ENCODE measurements around the gene DRG2. TPM values are rescaled to one million over a fixed set of nuclear protein-coding genes. Genes with fewer than 3 reads are reported as not detected.

The DRG2 gene
- polyA plus RNA-seq, 1 of the 3 experiments (the other 2 are of a cell fraction) = 39.9 TPM

GRCh38 chr17:18079543-18079942, 8.2 kb upstream of the DRG2 start:
- DNase-seq = no peak
- POLR2A ChIA-PET = no interaction called here
- no peak overlapping the region for H3K4me2 ChIP-seq

More at GRCh38 chr17:18079543-18079942, 8.2 kb upstream of the DRG2 start:
- H3K4me1 ChIP-seq (ENCODE audit: control insufficient read depth in 1 of 2, insufficient read depth in 2 of 2, low read depth in 1 of 2, low read length in 1 of 2) = peaks cover 0 to 1% of the 10 kb centered on the region in 2 experiments; a peak in 1 of 4 replicates
- no peaks in the 10 kb centered on the region for H3K36me3 ChIP-seq (replicated peaks in 1 of 2; ENCODE audit: control insufficient read depth in 1 of 2, insufficient read depth in 2 of 2, low read length in 1 of 2)
- whole genome bisulfite sequencing (ENCODE audit: low lambda C conversion rate) = 68% methylated on average over 4 of the region's 4 CpGs
- H3F3A ChIP-seq (replicated peaks; ENCODE audit: insufficient read depth) = no peaks in the 10 kb centered on the region
- H3K4me3 ChIP-seq (ENCODE audit: low read depth in 2 of 2, low read length in 1 of 2) = no peak overlapping the region
- TF ChIP-seq CHD2 (IDR thresholded peaks at IDR 0.05; ENCODE audit: low read length, partially characterized antibody) (no peak), EZH2phosphoT487 (IDR thresholded peaks at IDR 0.05; ENCODE audit: borderline replicate concordance, low read depth) (no peak), RCOR1 (IDR thresholded peaks at IDR 0.05; ENCODE audit: low read length) (no peak), IRF3 (IDR thresholded peaks at IDR 0.05; ENCODE audit: low read depth, low read length) (no peak), USF2 (IDR thresholded peaks at IDR 0.05; ENCODE audit: borderline replicate concordance, low read depth, low read length) (no peak), GATA2 (CRISPR knock-in tag; IDR thresholded peaks at IDR 0.05) (no peak), ELF1 (IDR thresholded peaks at IDR 0.05) (no peak), ZBTB33 (IDR thresholded peaks at IDR 0.05; ENCODE audit: borderline replicate concordance, low read depth) (no peak), FOXJ3 (CRISPR knock-in tag; IDR thresholded peaks at IDR 0.05) (no peak), FOXM1 (IDR thresholded peaks at IDR 0.05; ENCODE audit: low read depth) (no peak), TAF1 (IDR thresholded peaks at IDR 0.05; ENCODE audit: borderline replicate concordance, low read depth, low read length) (no peak), NFIC (IDR thresholded peaks at IDR 0.05; ENCODE audit: borderline replicate concordance) (no peak), JUND (IDR thresholded peaks at IDR 0.05) (no peak), TCF12 (IDR thresholded peaks at IDR 0.05) (no peak), RAD21 (IDR thresholded peaks at IDR 0.05; ENCODE audit: low read length) (no peak), EP300 (IDR thresholded peaks at IDR 0.05; ENCODE audit: borderline replicate concordance in 1 of 2, low read depth in 1 of 2, low read length in 1 of 2) (no peak), USF1 (IDR thresholded peaks at IDR 0.05; ENCODE audit: borderline replicate concordance, low read depth) (no peak), SIN3A (IDR thresholded peaks at IDR 0.05; ENCODE audit: borderline replicate concordance, low read depth, low read length) (no peak), MAX (IDR thresholded peaks at IDR 0.05; ENCODE audit: low read depth) (no peak)
- no peaks in the 10 kb centered on the region for H3K9me3 ChIP-seq
- no peak overlapping the region for H3K9ac ChIP-seq
- H3K27ac ChIP-seq (ENCODE audit: low read depth in 2 of 2, low read length in 1 of 2) = no peak overlapping the region
- H3K27me3 ChIP-seq (ENCODE audit: insufficient read depth) = no peaks in the 10 kb centered on the region
- no peaks in the 10 kb centered on the region for H3K79me2 ChIP-seq (ENCODE audit: insufficient read depth)
- H3K9me2 ChIP-seq = no peaks in the 10 kb centered on the region
- CTCF ChIA-PET = no interaction called here
- H4K20me1 ChIP-seq (ENCODE audit: insufficient read depth) = no peaks in the 10 kb centered on the region
- H2AFZ ChIP-seq (ENCODE audit: low read depth) = no peak overlapping the region
